ENCODE results near the gene RAB17. TPM values are rescaled to one million over a fixed set of nuclear protein-coding genes. Genes with fewer than 3 reads are reported as not detected.
"Not testable (repeated sequence)": the region's sequence is repeated elsewhere in the genome, so short reads cannot be mapped to it uniquely, and the experiment has no call there.

RAB17 gene
- total RNA-seq, 1 donor from 2014 or later: 3.5 TPM

GRCh38 chr2:237602409-237602808, 11.9 kb upstream of the RAB17 start:
- intact Hi-C loops (cut with DNase I): loop anchor here (5.0 kb wide), 2 partner anchors 70 to 140 kb away; no protein-coding TSS in a partner anchor
- no peak for DNase-seq (ENCODE audit: low spot score)

GRCh38 chr2:237601453-237602116, 11.1 kb upstream of the RAB17 start:
- intact Hi-C loops (cut with DNase I): loop anchor here (5.0 kb wide), 2 partner anchors 71 to 141 kb away; no protein-coding TSS in a partner anchor
- DNase-seq (ENCODE audit: low spot score): no peak

- intact Hi-C loops (cut with DNase I): loop anchor here (5.0 kb wide), 2 partner anchors 72 to 142 kb away; no protein-coding TSS in a partner anchor
- DNase-seq (ENCODE audit: low spot score): no peak
These were observed 9.8 kb upstream of the RAB17 start for GRCh38 chr2:237600205-237600846.

GRCh38 chr2:237599465-237600110, 9.1 kb upstream of the RAB17 start:
- intact Hi-C loops (cut with DNase I): loop anchor here (5.0 kb wide), 2 partner anchors 73 to 143 kb away; no protein-coding TSS in a partner anchor
- no peak for DNase-seq (ENCODE audit: low spot score)

- intact Hi-C loops (cut with DNase I): no loop called here
- no peak for DNase-seq (ENCODE audit: low spot score)
These were observed 8.1 kb upstream of the RAB17 start for GRCh38 chr2:237598468-237599208.

- intact Hi-C loops (cut with DNase I): no loop called here
- no peak for DNase-seq (ENCODE audit: low spot score)
These were observed 6.9 kb upstream of the RAB17 start for GRCh38 chr2:237597196-237598145.

GRCh38 chr2:237596520-237597195, 6.1 kb upstream of the RAB17 start:
- intact Hi-C loops (cut with DNase I): no loop called here
- no peak for DNase-seq (ENCODE audit: low spot score)

- intact Hi-C loops (cut with DNase I): not testable (repeated sequence)
These were observed 5.4 kb upstream of the RAB17 start for GRCh38 chr2:237595829-237596519.

GRCh38 chr2:237594514-237594871, 4.0 kb upstream of the RAB17 start:
- DNase-seq (ENCODE audit: low spot score): no peak
- intact Hi-C loops (cut with DNase I): no loop called here

More at GRCh38 chr2:237595829-237596519, 5.4 kb upstream of the RAB17 start:
- not testable (repeated sequence) for DNase-seq (ENCODE audit: low spot score)

- no peak for DNase-seq (ENCODE audit: low spot score)
- intact Hi-C loops (cut with DNase I): no loop called here
These were observed 3.2 kb upstream of the RAB17 start for GRCh38 chr2:237593596-237594320.

GRCh38 chr2:237593036-237593435, 2.5 kb upstream of the RAB17 start:
- no peak for DNase-seq (ENCODE audit: low spot score)
- intact Hi-C loops (cut with DNase I): no loop called here

GRCh38 chr2:237592425-237592980, 2.0 kb upstream of the RAB17 start:
- intact Hi-C loops (cut with DNase I): no loop called here
- DNase-seq (ENCODE audit: low spot score): no peak

GRCh38 chr2:237591141-237591881, 777 bp upstream of the RAB17 start:
- no peak for DNase-seq (ENCODE audit: low spot score)
- intact Hi-C loops (cut with DNase I): no loop called here

GRCh38 chr2:237588044-237588696, 2.4 kb downstream of the RAB17 start:
- intact Hi-C loops (cut with DNase I): no loop called here
- DNase-seq (ENCODE audit: low spot score): no peak

- intact Hi-C loops (cut with DNase I): no loop called here
These were observed 4.8 kb downstream of the RAB17 start for GRCh38 chr2:237585590-237586221.

More at GRCh38 chr2:237585590-237586221, 4.8 kb downstream of the RAB17 start:
- DNase-seq (ENCODE audit: low spot score): no peak

Measured in cardiac septum (tissue), 1 donor.